A673 (cell line): ENCODE measurements around the gene MMP24OS.

Experiments
- EZH2 ChIP-seq: fragments of 200-600 bp; sonication (generic); IDR thresholded peaks from 2 replicates; pipeline ENCODE4 v1.6.1; 2017; ENCODE audit warnings: borderline replicate concordance, low read depth, mild to moderate bottlenecking, mixed read lengths, antibody characterized with exemption, low read length; ENCODE audit not compliant: poor library complexity, severe bottlenecking
- TF ChIP-seq, protein P1 (sequence below): fragments of 300-800, 200-600 bp; sonication (generic); conservative IDR thresholded peaks from 2 replicates; pipeline ENCODE4 v1.5.1; 2017; ENCODE audit warnings: low read depth, mild to moderate bottlenecking, antibody characterized with exemption, low read length, moderate library complexity, mixed read lengths

DNA sequence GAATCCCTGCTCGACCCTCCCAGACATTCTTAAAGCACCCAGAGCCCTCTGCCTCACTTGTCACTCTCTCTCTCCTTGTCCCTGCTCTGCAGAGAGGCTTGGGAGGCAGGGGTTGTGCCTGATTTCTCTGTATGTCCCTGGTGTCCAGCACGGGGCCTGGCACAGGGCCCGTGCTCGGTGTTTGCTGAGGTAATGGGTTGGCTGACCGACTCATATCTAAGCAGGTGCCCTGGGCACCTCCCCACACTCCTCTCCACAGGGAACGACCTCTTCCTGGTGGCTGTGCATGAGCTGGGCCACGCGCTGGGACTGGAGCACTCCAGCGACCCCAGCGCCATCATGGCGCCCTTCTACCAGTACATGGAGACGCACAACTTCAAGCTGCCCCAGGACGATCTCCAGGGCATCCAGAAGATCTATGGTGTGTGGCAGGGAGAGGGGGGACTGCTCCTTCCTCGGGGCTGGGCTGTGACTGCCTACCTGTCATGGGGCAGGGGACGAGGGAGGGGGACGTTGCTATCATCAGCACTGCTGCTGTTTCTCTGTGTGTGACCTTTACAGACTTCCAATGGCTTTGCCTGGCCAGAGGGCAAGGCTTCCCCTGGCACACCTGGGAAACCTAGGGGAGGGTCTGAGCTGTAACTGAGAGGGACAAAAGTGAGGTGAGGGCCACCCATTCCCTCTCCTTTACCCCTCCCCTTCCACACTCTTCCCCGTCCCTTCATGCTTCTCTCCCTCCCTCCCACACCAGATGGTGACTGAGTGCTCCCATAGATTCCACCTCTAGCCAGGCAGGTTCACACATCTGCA is 14.2 kb downstream of the MMP24OS start:
- TF ChIP-seq, protein P1, sequence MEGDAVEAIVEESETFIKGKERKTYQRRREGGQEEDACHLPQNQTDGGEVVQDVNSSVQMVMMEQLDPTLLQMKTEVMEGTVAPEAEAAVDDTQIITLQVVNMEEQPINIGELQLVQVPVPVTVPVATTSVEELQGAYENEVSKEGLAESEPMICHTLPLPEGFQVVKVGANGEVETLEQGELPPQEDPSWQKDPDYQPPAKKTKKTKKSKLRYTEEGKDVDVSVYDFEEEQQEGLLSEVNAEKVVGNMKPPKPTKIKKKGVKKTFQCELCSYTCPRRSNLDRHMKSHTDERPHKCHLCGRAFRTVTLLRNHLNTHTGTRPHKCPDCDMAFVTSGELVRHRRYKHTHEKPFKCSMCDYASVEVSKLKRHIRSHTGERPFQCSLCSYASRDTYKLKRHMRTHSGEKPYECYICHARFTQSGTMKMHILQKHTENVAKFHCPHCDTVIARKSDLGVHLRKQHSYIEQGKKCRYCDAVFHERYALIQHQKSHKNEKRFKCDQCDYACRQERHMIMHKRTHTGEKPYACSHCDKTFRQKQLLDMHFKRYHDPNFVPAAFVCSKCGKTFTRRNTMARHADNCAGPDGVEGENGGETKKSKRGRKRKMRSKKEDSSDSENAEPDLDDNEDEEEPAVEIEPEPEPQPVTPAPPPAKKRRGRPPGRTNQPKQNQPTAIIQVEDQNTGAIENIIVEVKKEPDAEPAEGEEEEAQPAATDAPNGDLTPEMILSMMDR, result no peak
- no peak for TF ChIP-seq EZH2
